Ectodermal cell (in vitro differentiated cells): ENCODE results near the gene SH2B3.
"Not testable (repeated sequence)": the region's sequence is repeated elsewhere in the genome, so short reads cannot be mapped to it uniquely, and the experiment has no call there.

ENCODE experiments used
- H3K27ac ChIP-seq: 2 replicates; pipeline ENCODE4 v1.7.0; 2013; ENCODE audit warnings: mild to moderate bottlenecking, low read depth, low read length; ENCODE audit not compliant: insufficient read depth, poor library complexity, severe bottlenecking
- H3K27me3 ChIP-seq: 2 replicates; pipeline ENCODE4 v1.7.0; 2013; ENCODE audit warnings: mild to moderate bottlenecking, low read length; ENCODE audit not compliant: insufficient read depth, control insufficient read depth, poor library complexity, severe bottlenecking
- H3K36me3 ChIP-seq: one replicate; pipeline ENCODE4 v1.7.0; 2013; ENCODE audit warnings: low read length; ENCODE audit not compliant: control insufficient read depth, insufficient read depth
- H3K4me1 ChIP-seq: one replicate; pipeline ENCODE4 v1.7.0; 2013; ENCODE audit warnings: low read length; ENCODE audit not compliant: control insufficient read depth, insufficient read depth
- H3K4me3 ChIP-seq: 2 replicates; pipeline ENCODE4 v1.7.0; 2013; ENCODE audit warnings: low read depth, low read length, control low read depth; ENCODE audit not compliant: insufficient read depth
- H3K9me3 ChIP-seq: 2 replicates; pipeline ENCODE4 v1.7.0; 2013; ENCODE audit warnings: mild to moderate bottlenecking, low read length, moderate library complexity; ENCODE audit not compliant: control insufficient read depth
- WGBS, 2 experiments: methylation state at CpG; one replicate each; pipeline ENCODE4 v1.1.7; 2013; ENCODE audit warnings: missing lambda C conversion rate in 2 of 2; 5-methylcytosine and 5-hydroxymethylcytosine counted together

SH2B3 gene

DNA sequence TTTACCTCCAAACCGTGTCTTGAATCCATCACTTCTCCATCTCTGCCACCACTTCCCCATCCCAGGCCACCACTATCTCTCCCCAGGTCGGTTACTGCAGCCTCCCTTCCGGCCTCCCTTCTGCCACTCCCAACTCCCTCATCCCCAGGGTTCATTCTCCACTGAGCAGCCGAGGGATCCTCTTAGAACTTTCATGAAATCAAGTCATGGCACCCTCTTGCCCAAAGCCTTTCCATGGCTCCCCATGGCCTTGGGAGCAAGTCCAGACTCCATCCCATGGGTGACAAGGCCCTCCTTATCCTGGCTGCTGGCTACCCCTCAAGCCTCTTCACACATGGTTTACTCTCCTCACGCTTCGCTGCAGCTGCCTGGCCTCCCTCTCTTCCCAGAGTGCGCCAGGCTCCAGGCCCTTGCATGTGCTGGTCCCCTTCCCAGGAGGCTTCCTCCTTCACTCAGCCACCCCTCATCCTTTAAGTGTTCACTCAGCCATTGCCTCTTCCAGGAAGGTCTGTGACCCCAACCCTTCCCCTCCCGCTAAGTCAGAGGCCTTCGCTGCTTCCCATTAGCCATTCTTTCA lies 17.9 kb upstream of the SH2B3 start:
- H3K27me3 ChIP-seq, result no peaks in the 10 kb centered on the region
- no peaks in the 10 kb centered on the region for H3K9me3 ChIP-seq
- 89% methylated on average over 9 of the region's 9 CpGs for WGBS, 2 experiments
- no peak overlapping the region for H3K27ac ChIP-seq
- H3K4me1 ChIP-seq, result no peaks in the 10 kb centered on the region
- H3K36me3 ChIP-seq, result no peaks in the 10 kb centered on the region
- H3K4me3 ChIP-seq, result no peak overlapping the region

DNA sequence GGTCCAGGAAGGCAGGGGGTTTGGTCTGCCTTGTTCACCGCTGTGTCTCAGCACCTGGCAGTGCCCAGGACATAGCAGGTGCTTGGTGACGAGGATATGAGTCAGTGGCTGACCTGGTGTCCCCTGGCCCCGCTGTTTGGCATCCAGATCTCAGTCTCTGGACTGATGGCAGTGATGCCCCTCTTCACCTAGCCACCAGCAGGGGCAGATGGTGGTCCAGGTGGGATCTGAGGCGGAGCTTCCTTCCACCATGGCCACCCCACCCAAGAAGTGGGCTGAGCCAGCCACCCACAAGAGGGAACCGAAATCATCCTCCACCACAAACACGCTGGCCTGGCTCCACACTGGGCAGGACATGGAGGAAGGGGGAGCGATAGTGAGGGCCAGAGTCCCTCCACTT lies 16.1 kb upstream of the SH2B3 start:
- Histone ChIP-seq H3K36me3 (no peaks in the 10 kb centered on the region), H3K4me3 (no peak overlapping the region), H3K27ac (no peak overlapping the region), H3K4me1 (no peaks in the 10 kb centered on the region), H3K27me3 (no peaks in the 10 kb centered on the region), H3K9me3 (no peaks in the 10 kb centered on the region)
- 91 to 95% methylated on average over 7 of the region's 7 CpGs for WGBS, 2 experiments

GRCh38 chr12:111390910-111391309 lies 14.8 kb upstream of the SH2B3 start:
- Histone ChIP-seq H3K9me3 (no peaks in the 10 kb centered on the region), H3K27ac (no peak overlapping the region), H3K27me3 (no peaks in the 10 kb centered on the region), H3K36me3 (no peaks in the 10 kb centered on the region), H3K4me1 (no peaks in the 10 kb centered on the region), H3K4me3 (no peak overlapping the region)
- WGBS, 2 experiments, result 93 to 94% methylated on average over 9 of the region's 9 CpGs

DNA sequence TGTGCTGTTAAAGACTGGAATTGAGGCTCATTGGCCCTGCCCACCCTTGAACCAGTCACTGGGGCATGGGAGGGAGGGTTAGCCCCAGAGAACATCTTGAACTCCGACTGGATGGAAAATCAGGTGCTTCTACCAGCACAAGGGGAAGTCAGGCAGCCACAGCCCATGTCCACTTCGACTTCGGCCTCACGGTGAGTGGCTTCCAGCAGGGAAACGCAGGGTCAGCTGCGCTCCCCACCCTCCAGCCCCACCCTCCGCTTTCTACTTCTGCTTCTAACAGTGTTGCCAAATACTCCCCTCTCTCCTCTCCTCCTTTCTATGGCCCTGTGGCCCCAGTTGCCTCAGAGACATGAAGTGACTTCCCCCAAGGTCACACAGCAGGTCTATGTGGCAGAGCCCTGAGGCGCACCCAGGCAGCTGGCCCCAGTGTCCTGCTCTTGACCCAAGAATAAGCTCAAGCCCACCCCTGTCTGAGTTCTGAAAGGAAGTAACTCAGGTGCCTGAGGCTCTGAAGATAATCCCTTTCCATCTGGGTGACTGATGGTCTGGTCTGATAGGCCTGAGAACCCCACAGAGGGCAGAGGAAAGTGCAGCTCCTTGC lies 11.9 kb upstream of the SH2B3 start:
- Histone ChIP-seq H3K4me1 (no peaks in the 10 kb centered on the region), H3K36me3 (no peaks in the 10 kb centered on the region), H3K27me3 (no peaks in the 10 kb centered on the region), H3K9me3 (no peaks in the 10 kb centered on the region), H3K4me3 (no peak overlapping the region), H3K27ac (no peak overlapping the region)
- WGBS, 2 experiments, result 84 to 92% methylated on average over 8 of the region's 8 CpGs

- Histone ChIP-seq H3K4me3 (no peak overlapping the region), H3K27ac (no peak overlapping the region), H3K4me1 (no peaks in the 10 kb centered on the region), H3K27me3 (no peaks in the 10 kb centered on the region), H3K36me3 (no peaks in the 10 kb centered on the region), H3K9me3 (no peaks in the 10 kb centered on the region)
- WGBS, 2 experiments, result 86 to 89% methylated on average over 8 of the region's 8 CpGs
These were observed 11.2 kb upstream of the SH2B3 start for GRCh38 chr12:111394480-111394879.

DNA sequence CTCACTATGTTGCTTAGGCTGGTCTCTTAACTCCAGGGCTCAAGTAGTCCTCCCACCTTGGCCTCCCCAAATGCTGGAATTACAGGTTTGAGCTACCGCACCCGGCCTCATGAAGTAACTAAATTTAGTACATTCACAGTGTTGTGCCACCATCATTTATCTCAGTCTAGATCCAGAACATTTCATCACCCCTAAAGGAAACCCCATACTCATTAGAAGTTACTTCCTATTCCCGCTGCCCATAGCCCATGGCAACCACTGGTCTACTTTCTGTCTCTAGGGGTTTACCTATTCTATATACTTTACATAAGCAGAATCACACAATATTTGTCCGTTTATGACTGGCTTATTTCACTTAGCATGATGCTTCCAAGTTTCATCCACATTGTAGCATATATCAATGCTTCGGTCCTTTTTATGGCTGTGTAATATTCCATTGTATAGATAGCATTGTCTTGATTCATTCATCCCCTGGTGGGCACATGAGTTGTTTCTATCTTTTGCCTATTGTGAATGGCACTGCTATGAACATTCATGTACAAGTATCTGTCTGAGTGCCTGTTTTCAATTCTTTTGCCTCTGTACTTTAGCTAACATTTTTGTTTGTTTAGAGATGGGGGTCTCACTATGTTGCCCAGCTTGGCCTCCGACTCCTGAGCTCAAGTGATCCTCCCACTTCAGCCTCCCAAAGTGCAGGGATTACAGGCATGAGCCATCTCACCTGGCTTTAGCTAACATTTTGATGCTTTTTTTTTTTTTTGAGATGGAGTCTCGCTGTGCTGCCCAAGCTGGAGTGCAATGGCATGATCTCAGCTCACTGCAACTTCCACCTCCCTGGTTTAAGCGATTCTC lies 10.2 kb upstream of the SH2B3 start:
- Histone ChIP-seq H3K27me3 (no peaks in the 10 kb centered on the region), H3K4me3 (no peak overlapping the region), H3K27ac (no peak overlapping the region), H3K4me1 (no peaks in the 10 kb centered on the region), H3K9me3 (no peaks in the 10 kb centered on the region), H3K36me3 (no peaks in the 10 kb centered on the region)
- WGBS, 2 experiments, result 78 to 79% methylated on average over 8 of the region's 8 CpGs

- not testable (repeated sequence) for H3K36me3 ChIP-seq, H3K9me3 ChIP-seq, H3K27ac ChIP-seq, H3K4me3 ChIP-seq, H3K27me3 ChIP-seq, H3K4me1 ChIP-seq
- WGBS, 2 experiments, result 90 to 93% methylated on average over 7 of the region's 7 CpGs
These were observed 9.5 kb upstream of the SH2B3 start for GRCh38 chr12:111396271-111396670.

GRCh38 chr12:111396726-111397445 lies 8.8 kb upstream of the SH2B3 start:
- 21 to 25% methylated on average over 34 of the region's 34 CpGs for WGBS, 2 experiments
- no peaks in the 10 kb centered on the region for H3K4me1 ChIP-seq
- H3K27ac ChIP-seq, result no peak overlapping the region
- H3K4me3 ChIP-seq, result no peak overlapping the region
- H3K27me3 ChIP-seq, result no peaks in the 10 kb centered on the region
- no peaks in the 10 kb centered on the region for H3K36me3 ChIP-seq
- no peaks in the 10 kb centered on the region for H3K9me3 ChIP-seq

DNA sequence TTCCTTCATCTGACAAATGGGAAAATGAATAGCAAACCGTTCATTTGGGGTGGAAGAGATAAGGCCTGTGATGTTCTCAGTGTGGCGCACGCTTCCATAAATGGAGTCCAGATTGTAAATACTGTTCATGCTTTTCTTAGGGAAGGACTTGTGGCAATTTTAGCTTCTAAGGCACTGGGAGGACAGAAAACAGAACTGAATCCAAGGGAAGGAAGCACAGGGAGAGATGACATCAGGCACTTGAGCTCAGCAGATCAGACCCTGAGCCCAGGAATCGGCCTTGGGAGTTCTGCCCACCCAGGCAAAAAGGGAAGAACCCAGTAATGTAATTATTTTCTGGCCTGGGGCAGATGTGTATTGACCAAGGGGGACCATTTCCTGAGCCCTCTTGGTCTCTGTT lies 7.2 kb upstream of the SH2B3 start:
- no peaks in the 10 kb centered on the region for H3K9me3 ChIP-seq
- no peaks in the 10 kb centered on the region for H3K36me3 ChIP-seq
- no peaks in the 10 kb centered on the region for H3K4me1 ChIP-seq
- no peak overlapping the region for H3K27ac ChIP-seq
- H3K4me3 ChIP-seq, result no peak overlapping the region
- WGBS, 2 experiments, result 93 to 95% methylated on average over 4 of the region's 4 CpGs
- no peaks in the 10 kb centered on the region for H3K27me3 ChIP-seq
